Endometrium (tissue), 2 donors: Measurements from ENCODE around the gene ARHGEF16.

ENCODE experiments used
- FAIRE-seq: peaks from 2 replicates; lab custom pipeline; 2012; peaks lifted over from hg19 to GRCh38; lab: Jason Lieb, UNC
- donor health status: control.
- donor health status: control.

Gene ARHGEF16

DNA sequence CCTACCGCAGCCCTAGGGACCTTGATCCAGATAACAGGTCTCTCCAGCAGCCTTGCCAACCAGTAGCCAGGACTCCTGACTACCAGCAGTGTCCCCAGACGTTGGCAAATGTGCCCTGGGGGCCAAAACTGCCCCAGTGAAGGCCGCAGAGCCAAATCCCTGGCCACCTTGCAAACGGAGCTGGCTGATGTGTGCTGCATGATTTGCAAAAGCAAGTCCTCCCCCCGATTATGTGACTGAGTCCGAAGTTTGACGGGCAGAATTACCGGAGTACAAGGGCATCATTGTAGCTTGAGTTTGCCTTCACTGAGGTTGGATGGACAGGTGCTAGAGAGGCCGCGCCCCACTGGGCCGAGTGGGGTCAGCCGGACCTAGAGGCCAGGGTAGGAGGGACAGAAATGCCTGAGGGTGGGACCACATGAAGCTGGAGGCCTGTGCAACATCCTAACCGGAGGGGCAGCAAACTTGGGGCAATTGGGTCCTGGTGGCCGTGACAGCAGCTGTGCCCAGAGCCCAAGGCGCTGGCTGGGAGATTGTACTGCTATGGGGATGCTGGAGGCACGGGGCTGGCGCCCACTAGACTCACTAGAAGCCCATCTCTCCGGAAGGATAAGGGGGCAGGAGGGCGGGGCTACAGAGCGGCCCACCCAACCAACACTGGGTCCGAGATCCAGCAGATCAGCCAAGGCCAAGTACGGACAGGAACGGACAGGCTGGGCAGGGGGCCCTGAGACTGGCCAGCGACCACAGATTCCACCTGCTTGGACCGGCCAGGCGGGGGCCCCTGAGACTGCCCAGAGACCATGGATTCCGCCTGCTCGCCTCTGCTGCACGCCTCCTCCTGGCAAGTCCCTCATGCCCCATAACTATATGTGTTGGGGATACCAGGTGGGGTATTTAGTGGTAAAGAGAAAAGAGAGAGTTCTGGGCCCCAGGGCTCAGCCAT lies 2.8 kb downstream of the ARHGEF16 start:
- no peak for FAIRE-seq

DNA sequence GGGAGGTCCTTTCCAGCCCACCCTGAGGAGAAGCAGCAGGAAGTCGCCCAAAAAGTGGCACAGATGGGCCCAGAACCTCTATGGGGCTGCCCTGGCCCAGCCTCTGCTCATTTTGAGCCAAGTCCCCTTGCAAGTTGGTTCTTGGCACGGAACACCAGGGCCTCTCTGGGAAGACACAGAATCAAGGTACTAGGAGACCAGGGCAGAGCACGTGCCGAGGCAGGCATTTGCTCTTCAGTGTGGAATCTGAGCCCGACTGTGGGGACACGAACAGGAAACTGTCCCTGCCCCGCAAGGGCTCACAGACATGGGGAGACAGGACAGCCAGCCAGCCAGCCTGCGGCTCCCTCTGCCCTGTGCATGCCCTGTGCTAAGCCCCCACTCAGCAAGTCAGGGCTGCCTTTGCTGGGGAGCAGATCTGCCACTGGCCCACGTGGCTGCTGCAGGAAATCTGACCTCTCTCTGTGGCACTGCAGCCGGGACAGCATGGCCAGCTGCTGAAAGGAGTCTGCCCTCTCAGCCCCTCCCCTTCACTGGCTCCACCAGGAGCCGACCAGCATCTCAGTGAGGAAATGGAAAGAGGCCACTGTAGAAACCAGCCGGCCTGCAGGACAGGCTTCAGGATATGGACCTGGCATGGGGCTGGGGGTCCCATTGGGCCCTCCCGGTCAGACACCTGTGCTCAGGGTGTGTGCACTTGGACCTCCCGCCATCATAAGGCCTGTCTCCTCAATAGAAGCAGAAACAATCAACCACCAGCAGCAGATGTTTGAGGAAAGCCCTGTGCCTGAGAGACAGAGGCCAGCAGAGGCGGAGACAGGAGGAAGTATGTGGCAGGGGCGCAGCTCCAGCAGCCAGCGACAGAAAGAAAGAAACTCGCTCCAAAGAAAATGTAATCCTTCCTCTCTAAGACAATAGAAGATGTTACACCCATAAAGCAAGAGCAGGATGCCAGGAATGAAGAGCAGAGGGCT lies 3.7 kb downstream of the ARHGEF16 start:
- no peak for FAIRE-seq

DNA sequence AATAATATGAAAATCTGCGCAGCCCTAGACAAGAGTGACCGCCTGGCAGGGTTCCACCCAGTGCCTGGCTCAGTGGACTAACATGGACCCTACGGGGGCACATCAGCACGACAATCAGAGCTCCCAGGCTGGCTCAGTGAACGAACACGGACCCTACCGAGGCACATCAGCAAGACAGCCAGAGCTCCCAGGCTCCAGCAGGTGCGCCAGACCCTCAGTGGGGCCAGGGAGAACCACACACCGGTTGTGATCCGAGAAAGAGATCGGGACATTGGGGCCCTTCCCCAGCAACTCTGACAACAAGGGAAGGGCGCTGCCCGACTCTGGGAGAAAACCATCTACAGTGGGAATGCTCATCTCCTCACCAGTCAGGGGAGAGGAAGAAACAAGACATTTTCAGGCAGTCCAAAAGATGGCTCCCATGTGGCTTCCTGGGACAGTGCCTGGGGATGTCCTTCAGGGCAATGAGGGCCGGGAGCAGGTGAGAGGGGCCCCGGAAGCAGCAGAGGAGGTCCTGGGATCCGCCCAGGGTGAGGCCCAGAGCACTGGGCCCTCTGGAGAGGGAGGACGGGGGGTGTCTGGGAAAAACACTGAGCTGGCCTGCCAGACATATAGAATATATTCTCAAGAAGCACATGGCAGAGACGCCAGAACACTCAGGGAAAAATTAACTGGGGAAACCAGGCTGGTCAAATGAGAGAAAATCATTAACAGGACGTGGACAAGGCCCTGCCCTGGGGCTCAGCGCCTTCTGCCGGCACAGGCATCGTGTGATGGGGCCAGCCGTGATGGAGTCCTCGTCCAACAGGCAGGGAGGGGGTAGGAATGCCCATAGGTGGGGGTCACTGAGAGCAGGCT lies 4.8 kb downstream of the ARHGEF16 start:
- no peak for FAIRE-seq

DNA sequence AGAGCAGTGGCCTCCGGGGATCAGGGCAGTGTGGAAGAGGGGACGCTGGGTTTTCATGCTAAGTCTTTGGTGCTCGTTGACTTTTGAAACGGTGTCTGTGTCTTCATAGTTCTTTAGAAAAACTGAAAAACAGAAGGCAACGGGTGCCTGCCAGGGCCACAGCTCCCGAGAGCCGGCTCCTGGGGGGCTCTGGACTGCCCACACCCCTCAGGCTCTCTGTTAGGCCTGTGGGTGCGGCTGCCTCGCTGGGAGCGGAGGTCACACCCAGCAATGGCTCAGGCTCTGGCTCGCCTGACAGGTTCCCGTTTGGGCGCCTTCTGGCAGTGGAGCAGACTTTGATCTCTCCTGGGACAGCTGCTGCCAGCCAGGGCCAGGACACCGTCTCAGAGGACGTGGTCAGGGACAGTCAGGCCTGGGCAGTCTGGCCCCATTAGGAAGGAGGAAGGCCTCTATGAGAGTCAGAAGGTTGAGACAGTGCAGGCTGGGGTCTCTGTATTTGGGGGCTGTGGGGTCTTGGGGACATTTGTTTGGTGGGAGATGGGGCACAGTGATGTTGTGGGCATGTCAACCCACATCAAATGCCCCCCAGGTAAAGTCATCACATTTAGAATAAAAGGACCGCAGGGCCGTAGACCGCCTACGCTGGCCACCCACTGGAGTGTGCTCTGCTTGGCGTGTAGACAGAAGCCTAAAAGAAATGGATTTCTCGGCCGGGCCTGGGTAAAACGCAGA lies 5.6 kb downstream of the ARHGEF16 start:
- FAIRE-seq, result no peak

DNA sequence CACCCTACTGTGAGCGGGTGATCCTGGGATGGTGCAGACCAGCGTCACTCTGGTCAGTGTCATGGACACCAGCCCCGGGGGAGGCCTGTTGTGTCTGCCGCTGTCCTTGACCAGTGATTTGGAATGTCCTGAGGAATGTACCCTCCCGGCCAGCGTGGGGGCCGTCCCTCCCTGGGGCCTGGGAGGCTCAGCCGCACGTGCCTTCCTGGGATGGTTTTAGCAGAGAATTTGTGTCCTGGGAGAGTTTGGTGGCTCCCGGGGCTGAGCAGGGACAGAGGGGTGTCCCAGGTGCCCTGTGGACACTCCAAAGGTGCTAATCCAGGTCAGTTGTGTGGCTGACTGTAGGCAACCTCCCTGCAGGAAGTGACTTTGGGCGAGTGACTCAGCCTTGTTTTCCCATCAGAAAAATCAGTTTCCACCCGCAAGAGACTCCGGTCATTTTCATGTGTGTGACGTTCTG lies 6.2 kb downstream of the ARHGEF16 start:
- FAIRE-seq, result no peak

DNA sequence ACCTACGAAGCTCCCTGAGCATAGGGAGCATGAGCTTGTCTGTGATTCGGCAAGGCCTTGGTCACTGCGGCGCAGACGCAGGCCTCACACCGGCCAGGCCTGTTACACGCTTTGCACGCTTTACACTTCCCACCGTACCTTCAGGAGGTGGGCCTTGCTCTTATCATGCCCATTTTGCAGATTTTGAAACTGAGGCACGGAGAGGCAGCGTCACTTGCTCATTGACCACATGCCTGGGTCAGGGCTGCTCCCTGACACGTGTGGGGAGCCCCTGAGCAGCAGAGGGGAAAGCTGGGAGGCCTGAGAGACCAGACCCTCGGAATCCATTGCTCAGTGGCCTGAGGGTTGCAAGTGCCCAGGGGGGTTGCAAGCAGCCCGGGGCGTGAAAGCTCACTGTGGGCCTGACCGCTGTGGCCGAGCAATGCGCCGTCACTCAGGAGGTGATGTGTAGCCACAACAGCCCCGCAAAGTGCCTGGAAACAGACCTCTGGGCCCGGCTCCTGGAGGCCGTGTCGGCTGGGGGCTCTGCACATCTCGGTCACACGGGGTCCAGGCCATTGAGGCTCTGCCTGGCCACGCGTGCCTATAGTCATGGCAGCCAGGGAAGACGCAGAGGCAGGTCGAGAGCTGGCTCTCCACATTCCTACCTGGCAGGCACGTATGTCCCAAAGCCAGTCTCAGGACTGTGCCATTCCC lies 6.9 kb downstream of the ARHGEF16 start:
- FAIRE-seq, result no peak

DNA sequence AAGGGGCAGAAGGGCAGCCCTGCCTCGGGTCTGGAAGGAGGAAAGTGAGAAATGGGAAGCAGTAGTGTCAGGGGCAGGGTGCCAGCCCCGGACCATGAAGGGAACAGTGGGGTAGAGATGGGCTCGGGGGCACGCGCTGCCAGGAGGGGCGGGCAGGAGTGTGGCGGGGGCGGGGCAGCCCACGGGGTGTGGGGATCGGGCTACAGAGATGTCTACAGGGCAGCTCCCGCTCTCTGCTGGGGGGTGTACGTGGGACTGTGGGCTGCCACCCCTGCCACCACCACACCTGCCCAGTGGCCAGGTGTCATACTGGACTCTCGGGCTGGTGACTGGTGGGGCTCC lies 7.4 kb downstream of the ARHGEF16 start:
- no peak for FAIRE-seq

DNA sequence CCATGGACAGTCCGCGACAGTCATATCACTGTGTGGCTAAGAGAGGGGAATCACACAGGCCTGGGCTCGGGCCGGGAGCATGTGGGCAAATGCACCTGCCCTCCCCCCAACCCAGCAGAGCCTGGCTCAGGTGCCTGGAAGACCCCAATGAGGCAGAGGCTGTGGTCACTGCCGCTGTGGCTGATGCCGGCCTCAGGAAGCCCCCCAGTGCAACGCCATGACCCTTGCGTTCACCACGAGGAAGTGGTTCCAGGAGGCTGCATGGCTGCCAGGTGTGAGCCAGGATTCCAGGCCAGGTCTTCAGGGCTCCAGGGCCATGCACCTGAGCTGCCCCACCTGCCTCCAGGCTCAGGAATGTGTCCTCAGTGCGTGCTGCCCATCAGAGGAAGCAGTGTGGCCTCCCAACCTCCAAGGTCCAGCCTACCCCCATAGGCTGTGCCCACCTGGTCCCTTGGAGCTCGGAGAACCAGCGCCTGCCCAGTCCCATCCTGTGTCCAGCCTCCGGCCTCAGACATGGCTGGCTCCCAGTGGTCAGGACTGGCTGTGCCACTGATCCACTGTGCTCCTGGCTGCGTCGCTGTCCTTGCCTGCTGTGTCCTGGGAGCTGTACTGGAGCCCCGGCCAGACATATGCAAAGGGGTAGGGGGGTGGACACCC lies 8.0 kb downstream of the ARHGEF16 start:
- FAIRE-seq, result no peak

DNA sequence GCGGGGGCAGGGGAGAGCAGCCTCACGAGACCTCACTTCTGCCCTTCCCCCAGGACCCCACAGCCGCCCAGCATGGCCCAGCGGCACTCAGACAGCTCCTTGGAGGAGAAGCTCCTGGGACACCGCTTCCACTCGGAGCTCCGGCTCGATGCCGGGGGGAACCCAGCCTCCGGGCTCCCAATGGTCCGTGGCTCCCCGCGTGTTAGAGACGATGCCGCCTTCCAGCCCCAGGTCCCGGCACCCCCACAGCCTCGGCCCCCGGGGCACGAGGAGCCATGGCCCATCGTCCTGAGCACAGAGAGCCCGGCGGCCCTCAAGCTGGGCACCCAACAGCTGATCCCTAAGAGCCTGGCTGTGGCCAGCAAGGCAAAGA lies 8.5 kb downstream of the ARHGEF16 start:
- no peak for FAIRE-seq

DNA sequence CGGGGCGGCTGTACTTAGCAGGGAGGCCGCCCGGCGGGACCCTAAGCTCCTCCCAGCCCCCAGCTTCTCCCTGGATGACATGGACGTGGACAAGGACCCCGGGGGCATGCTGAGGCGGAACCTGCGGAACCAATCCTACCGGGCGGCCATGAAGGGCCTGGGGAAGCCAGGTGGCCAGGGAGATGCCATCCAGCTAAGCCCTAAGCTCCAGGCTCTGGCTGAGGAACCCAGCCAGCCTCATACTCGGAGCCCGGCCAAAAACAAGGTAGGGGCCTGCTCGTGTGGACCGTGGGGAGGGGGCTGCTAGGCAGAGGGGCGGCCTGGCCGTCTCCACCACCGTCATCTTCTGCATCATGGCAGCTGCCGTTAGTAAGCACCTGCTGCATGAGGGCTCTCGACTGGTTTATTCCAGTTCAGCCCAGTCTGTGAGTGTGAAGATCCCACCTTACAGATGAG lies 9.0 kb downstream of the ARHGEF16 start:
- FAIRE-seq, result no peak

DNA sequence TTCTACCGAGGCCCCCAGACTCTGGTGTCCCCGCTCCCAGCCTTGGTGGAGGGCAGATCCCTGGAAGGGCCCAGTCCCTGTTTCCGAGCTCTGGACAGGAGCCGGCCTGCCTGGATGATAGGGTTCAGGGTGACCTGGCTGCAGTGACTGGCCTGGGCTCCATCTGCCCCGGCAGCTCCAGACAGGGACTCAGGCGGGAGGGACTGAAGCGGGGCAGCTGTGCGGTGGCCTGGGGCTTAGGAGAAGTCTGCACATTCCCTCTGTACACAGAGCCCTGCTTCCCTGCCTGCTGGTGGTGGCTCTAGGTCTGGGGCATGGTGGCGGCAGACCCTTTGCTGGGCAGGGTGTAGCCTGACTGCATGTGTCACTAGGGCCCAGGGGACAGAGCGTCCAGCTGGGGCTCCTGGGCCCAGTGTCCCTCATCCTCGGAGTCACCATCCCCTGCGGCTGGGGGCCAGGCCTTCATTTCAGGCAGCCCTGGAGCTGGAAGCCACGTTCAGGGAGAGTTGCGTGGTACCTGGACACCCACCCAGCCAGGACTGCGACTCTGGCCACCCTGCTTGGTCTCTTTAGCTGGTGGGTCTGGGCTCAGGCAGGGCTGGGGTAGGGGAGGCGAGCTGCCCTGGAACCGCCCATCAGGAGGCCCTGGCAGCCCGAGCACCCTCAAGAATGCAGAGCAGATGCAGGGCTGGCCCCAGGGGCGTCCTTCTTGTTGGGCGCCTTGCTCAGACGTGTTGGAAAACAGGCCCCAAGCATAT lies 9.6 kb downstream of the ARHGEF16 start:
- FAIRE-seq, result no peak

DNA sequence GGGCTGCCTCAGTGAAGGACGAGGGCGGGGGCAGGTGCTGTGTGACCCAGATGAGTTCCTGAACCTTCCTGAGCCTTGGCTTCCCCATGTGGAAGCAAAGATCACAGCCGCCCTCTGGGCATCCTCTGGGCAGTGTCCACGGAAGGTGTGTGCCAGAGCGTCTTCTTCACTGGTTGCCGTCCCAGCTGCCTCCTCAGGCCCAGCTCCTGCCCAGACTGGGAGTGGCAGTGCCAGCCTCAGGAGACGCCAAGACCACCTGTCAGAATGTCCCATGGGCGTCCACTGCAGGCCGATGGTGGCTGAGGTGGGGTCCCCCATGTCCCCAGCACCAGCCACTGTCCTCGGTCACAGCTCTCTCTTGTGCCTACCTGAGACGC lies 10.2 kb downstream of the ARHGEF16 start:
- no peak for FAIRE-seq

DNA sequence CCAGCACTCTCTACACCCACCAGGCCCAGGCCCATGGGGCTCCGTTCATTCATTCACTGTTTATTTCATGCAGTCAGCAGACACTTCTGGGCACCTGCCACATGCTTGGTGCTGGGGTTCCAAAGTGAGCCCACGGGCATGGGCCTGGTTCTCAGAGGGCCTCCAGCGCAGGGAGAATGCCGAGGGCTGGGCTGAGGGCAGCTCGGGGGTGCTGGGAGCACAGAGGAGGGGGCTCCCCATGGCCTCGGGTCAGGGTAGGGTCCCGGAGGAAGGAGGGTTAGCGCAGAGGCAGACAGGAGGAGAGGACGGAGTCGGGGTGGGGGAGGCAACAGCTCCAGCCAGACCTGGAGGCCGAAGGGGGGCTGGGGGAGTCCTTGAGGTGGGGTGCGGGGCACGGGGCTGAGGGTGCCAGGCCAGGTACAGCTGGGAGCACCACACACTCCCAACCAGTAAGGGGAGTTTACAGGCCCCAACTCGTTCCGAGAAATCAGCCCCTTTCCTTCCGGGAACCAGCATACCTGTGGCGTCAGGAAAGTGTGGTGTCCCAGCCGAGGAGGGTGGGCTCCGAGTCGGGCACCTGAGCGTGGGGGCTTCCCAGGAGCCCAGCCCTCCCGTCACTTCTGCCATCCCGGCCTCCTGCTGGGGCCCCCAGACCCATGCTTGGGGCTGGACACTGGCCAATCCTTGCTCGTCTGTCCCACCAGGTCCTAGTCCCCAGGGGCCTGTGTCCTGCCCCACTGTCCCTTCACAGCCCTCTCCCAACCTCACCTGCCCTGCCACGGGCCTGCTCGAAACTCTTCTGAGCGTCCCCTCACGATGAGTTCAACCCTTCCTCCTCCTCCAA lies 10.8 kb downstream of the ARHGEF16 start:
- no peak for FAIRE-seq

DNA sequence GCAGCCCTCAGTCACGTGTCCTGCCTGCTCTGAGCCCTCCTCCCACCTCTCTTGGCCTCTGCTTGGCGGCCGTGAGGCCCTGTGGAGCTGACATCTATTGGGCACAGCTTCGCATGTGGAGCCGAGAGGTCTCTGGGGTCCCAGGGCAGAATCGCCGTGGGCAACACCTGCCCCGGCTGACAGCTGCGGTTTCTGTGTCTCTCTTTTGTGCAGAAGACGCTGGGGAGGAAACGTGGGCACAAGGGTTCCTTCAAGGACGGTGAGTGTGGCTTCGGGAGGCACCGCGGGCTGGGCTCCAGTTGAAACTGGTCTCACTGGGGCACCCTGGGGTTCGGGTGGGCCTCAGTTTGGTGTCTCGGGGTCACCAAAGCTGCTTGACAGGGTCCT lies 11.5 kb downstream of the ARHGEF16 start:
- FAIRE-seq, result no peak

DNA sequence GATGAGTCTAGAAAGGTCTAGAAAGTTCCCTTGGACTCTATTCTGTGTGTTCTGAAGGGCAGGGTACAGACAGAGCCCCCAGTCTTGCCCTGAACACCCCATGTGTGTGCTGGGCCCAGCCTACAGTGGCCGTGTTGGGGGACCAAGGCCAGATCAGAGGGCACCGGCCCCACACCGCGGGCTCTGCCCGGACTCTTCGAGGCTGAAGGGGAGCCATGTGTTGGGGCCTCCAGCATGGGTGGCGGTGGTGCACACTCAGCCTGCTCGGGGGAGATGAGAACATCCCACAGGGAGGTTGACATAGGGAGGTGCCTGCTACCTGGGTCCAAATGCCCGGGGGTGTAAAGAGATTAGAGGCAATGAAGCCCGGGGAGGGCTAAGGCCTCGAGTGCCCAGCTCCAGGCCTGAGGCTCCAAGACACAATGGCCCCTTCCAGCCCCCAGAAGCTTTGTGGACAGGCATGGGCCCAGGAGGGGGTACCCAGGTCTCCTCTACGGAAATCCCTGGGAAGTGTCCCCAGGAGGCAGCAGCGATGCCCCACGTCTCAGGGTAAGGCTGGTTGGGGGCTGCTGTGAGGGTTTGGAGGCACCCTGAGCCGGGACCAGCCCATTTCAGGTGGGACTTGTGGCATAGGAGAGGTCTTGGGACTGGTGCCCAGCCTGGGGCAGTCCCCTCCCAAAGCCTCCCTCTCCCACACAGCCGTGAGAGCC lies 12.1 kb downstream of the ARHGEF16 start:
- FAIRE-seq, result no peak

DNA sequence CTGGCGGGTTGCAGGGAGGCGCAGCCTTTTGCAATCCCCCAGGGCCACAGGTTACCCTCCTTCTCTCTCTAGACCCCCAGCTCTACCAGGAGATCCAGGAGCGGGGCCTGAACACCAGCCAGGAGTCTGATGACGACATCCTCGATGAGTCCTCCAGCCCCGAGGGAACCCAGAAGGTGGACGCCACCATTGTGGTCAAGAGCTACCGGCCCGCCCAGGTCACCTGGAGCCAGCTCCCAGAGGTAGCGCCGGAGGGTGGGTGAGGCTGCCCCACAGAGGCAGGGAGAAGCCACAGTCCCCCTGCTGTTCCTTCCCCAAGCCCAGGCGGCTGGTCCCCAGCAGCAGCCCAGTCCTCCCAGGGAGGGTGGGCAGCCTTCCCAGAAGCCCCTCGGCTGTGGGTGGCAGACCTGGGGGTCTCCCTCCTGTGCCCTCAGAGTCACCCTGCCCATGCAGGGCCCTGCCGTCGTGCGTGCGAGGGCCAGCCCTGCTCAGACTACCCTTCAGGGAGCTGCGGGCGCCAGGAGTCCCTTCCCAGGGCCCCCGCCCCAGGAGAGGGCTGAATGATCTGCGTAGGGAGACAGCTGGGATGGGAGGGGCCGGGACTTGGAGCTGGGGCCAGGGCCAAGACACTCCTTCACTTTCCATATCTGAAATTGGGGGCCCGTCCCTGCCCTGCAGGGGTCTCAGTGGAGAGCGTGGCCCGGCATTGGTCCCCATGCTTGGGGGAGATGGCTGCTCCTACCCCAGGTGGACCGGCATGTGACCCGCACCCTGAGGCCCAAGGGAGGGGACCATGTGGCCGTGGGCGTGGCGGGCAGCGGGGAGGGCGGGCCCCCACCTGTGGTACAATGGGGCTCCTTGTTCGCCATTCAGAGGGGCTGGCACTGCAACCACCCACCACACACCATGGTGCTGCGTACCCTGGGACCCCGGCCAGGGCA lies 12.9 kb downstream of the ARHGEF16 start:
- no peak for FAIRE-seq
